Measurements from ENCODE around the gene SLC2A1. TPM values are rescaled to one million over a fixed set of nuclear protein-coding genes. Genes with fewer than 3 reads are reported as not detected.

Gene SLC2A1
- total RNA-seq, 1 donor from 2014 or later = 1,905 TPM

- Histone ChIP-seq H3K36me3 (ENCODE audit: control insufficient read depth, insufficient read depth, low read length) (peaks cover 10% of the 10 kb centered on the region), H3K27me3 (ENCODE audit: control insufficient read depth, insufficient read depth, low read length) (no peaks in the 10 kb centered on the region), H3K4me3 (ENCODE audit: low read depth, low read length) (no peak overlapping the region)
- FAIRE-seq = no peak
- no peak for DNase-seq (ENCODE audit: low read depth)
- no peak for TF ChIP-seq CTCF (IDR thresholded peaks at IDR 0.05; ENCODE audit: insufficient read depth, low read length, severe bottlenecking)
Observed at GRCh38 chr1:42960566-42961311, 2.1 kb upstream of the SLC2A1 start.

GRCh38 chr1:42960122-42960390 lies 1.4 kb upstream of the SLC2A1 start:
- DNase-seq (ENCODE audit: low read depth) = no peak
- TF ChIP-seq CTCF (IDR thresholded peaks at IDR 0.05; ENCODE audit: insufficient read depth, low read length, severe bottlenecking) = no peak
- Histone ChIP-seq H3K4me3 (ENCODE audit: low read depth, low read length) (peak overlapping the region; percentile 28), H3K27me3 (ENCODE audit: control insufficient read depth, insufficient read depth, low read length) (no peaks in the 10 kb centered on the region), H3K36me3 (ENCODE audit: control insufficient read depth, insufficient read depth, low read length) (peaks cover 16% of the 10 kb centered on the region)
- no peak for FAIRE-seq

GRCh38 chr1:42957880-42958487 lies 684 bp downstream of the SLC2A1 start:
- TF ChIP-seq CTCF (IDR thresholded peaks at IDR 0.05; ENCODE audit: insufficient read depth, low read length, severe bottlenecking) = no peak
- H3K4me3 ChIP-seq (ENCODE audit: low read depth, low read length) = peak overlapping the region; percentile 86
- H3K27me3 ChIP-seq (ENCODE audit: control insufficient read depth, insufficient read depth, low read length) = no peaks in the 10 kb centered on the region
- FAIRE-seq (no peak), DNase-seq (ENCODE audit: low read depth) (no peak)
- peaks cover 31% of the 10 kb centered on the region for H3K36me3 ChIP-seq (ENCODE audit: control insufficient read depth, insufficient read depth, low read length)

- no peak for DNase-seq (ENCODE audit: low read depth)
- no peak for TF ChIP-seq CTCF (IDR thresholded peaks at IDR 0.05; ENCODE audit: insufficient read depth, low read length, severe bottlenecking)
- Histone ChIP-seq H3K27me3 (ENCODE audit: control insufficient read depth, insufficient read depth, low read length) (no peaks in the 10 kb centered on the region), H3K36me3 (ENCODE audit: control insufficient read depth, insufficient read depth, low read length) (peaks cover 36% of the 10 kb centered on the region), H3K4me3 (ENCODE audit: low read depth, low read length) (peak overlapping the region; percentile 86)
- FAIRE-seq = no peak
Observed at GRCh38 chr1:42957229-42957879, 1.3 kb downstream of the SLC2A1 start.

GRCh38 chr1:42956739-42957138 lies 1.9 kb downstream of the SLC2A1 start:
- no peak for DNase-seq (ENCODE audit: low read depth)
- H3K36me3 ChIP-seq (ENCODE audit: control insufficient read depth, insufficient read depth, low read length) = peaks cover 41% of the 10 kb centered on the region
- H3K27me3 ChIP-seq (ENCODE audit: control insufficient read depth, insufficient read depth, low read length) = no peaks in the 10 kb centered on the region
- no peak for FAIRE-seq
- peak overlapping the region; percentile 86 for H3K4me3 ChIP-seq (ENCODE audit: low read depth, low read length)
- no peak for TF ChIP-seq CTCF (IDR thresholded peaks at IDR 0.05; ENCODE audit: insufficient read depth, low read length, severe bottlenecking)
